Measurements from ENCODE around the gene CDH4.

CDH4 gene

DNA sequence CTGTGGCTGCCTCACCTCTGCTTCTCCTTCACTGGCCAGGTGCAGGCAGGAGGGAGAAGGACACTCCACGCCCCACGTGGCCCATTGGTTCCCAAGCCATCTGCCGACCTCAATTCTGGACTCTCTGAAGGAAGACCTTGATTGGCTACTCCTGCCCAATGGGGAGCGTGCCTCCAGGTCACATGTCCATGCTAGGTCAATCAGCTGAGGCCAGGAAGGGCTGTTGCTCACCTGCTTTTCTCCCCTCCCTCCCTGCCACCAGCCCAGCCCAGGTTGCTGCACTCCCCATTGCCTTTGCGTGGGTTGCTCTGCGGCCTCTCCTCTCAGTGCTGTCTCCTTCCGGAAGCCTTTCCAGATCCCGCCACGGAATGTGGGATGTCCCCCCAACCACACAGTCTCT, 21.9 kb upstream of the CDH4 start:
- Histone ChIP-seq H3K4me1 (ENCODE audit: control insufficient read depth, insufficient read depth, low read length) (peaks cover 3% of the 10 kb centered on the region), H3K36me3 (ENCODE audit: insufficient read depth, low read length) (no peaks in the 10 kb centered on the region), H3K4me3 (ENCODE audit: low read length) (no peak overlapping the region)

DNA sequence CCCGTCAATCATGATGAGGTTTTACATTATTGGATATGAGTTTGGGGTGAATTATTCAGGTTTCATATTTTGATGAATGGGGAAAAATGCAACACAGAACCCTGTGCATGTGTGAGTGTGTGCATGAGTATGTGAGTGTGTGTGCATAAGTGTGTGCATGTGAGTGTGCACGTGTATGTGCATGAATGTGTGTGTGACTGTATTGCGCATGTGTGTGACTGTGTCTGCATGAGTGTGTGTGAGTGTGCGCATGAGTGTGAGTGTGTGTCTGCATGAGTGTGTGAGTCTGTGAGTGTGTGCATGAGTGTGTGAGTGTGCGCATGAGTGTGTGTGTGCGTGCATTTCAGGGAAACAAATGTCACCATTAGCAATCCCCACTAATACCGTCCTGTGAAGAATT, 18.5 kb upstream of the CDH4 start:
- Histone ChIP-seq H3K9me3 (replicated peaks; ENCODE audit: low read length) (no peaks in the 10 kb centered on the region), H3K36me3 (ENCODE audit: insufficient read depth, low read length) (no peaks in the 10 kb centered on the region), H3K9ac (ENCODE audit: low read depth, low read length) (no peak overlapping the region), H3K27me3 (ENCODE audit: control insufficient read depth, insufficient read depth, low read length) (peaks cover 42% of the 10 kb centered on the region), H3K4me2 (ENCODE audit: low read length) (no peak overlapping the region), H3K4me3 (ENCODE audit: low read length) (no peak overlapping the region), H3K4me1 (ENCODE audit: control insufficient read depth, insufficient read depth, low read length) (peaks cover 3% of the 10 kb centered on the region)

More for the DNA sequence above, 21.9 kb upstream of the CDH4 start:
- no peak overlapping the region for H3K9ac ChIP-seq (ENCODE audit: low read depth, low read length)
- peaks cover 11% of the 10 kb centered on the region for H3K27me3 ChIP-seq (ENCODE audit: control insufficient read depth, insufficient read depth, low read length)
- no peaks in the 10 kb centered on the region for H3K9me3 ChIP-seq (replicated peaks; ENCODE audit: low read length)
- no peak overlapping the region for H3K4me2 ChIP-seq (ENCODE audit: low read length)

DNA sequence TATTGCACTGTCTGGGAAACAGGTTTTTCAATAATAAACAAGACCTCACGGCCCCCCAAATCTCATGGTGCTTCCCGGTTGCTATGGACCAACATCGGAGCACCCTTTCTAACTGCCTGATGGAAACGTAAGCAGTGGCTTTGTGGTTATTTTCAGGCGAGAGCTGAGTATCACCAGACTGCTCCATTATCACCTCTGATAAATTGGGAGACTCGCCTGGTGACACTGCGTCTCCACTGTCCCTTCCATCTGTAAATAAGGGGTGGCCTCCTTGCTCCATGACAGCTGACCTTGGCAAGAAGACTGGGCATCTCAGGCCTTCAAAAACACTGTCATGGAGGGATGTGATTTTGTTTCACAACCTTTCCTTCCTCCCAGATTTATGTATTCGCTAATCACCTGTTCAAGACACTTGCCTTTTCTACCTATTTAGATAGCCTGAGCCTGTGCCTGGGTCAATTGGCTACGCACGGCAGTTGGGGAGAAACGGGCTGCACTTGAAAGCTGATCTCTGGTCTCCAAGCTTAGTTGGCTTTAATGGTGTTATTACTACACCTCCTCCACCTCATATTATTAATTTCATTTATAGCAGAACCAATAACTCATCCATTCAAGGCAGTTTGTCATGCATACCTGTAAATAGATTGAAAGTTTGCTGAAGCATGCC, 17.7 kb upstream of the CDH4 start:
- Histone ChIP-seq H3K4me1 (ENCODE audit: control insufficient read depth, insufficient read depth, low read length) (no peaks in the 10 kb centered on the region), H3K4me3 (ENCODE audit: low read length) (no peak overlapping the region), H3K9ac (ENCODE audit: low read depth, low read length) (no peak overlapping the region), H3K9me3 (replicated peaks; ENCODE audit: low read length) (no peaks in the 10 kb centered on the region), H3K4me2 (ENCODE audit: low read length) (no peak overlapping the region), H3K27me3 (ENCODE audit: control insufficient read depth, insufficient read depth, low read length) (peaks cover 49% of the 10 kb centered on the region), H3K36me3 (ENCODE audit: insufficient read depth, low read length) (no peaks in the 10 kb centered on the region)

DNA sequence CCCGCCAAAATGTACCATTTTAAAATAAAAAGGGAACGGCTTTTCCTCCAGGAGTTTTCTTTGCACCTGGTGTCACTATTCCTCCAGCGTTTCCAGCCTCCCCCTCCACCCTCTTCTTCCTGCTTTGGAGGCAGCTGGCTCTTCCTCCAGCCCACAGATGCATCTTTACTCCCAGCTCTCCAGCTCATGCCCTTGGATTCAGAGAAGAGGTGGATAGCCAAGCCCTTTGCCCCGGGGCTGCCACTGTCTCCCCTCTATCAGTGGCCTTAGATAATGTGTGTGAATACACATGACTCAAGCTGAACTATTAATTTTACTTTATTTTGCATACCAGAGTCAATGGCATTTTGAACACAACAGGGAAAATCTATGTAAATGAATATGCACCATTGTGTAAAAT, 15.3 kb upstream of the CDH4 start:
- H3K36me3 ChIP-seq (ENCODE audit: insufficient read depth, low read length), result no peaks in the 10 kb centered on the region
- H3K4me3 ChIP-seq (ENCODE audit: low read length), result no peak overlapping the region
- no peaks in the 10 kb centered on the region for H3K4me1 ChIP-seq (ENCODE audit: control insufficient read depth, insufficient read depth, low read length)
- peaks cover 18% of the 10 kb centered on the region for H3K9me3 ChIP-seq (replicated peaks; ENCODE audit: low read length)
- H3K4me2 ChIP-seq (ENCODE audit: low read length), result no peak overlapping the region
- no peak overlapping the region for H3K9ac ChIP-seq (ENCODE audit: low read depth, low read length)
- peaks cover 71% of the 10 kb centered on the region for H3K27me3 ChIP-seq (ENCODE audit: control insufficient read depth, insufficient read depth, low read length)

DNA sequence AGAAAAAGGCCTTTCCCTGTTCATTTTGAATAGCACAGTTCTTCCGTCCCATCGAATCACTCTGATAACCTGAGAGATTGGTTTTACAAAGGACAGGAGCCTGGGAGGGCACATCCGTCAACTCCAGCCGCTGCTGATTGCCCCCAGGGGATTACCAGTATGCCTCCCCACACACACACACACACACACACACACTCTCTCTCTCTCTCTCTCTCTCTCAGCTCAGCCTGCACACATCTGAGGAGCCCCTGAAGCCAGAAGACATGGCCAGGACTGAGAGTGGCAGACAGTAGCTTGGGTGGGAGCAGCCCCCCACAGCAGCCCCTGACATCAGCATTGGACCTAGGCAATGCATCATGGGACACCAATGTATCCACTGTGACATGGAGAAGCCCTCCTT, 13.2 kb upstream of the CDH4 start:
- peaks cover 78% of the 10 kb centered on the region for H3K27me3 ChIP-seq (ENCODE audit: control insufficient read depth, insufficient read depth, low read length)
- H3K4me3 ChIP-seq (ENCODE audit: low read length), result no peak overlapping the region
- H3K4me1 ChIP-seq (ENCODE audit: control insufficient read depth, insufficient read depth, low read length), result no peaks in the 10 kb centered on the region
- no peaks in the 10 kb centered on the region for H3K36me3 ChIP-seq (ENCODE audit: insufficient read depth, low read length)
- no peak overlapping the region for H3K9ac ChIP-seq (ENCODE audit: low read depth, low read length)
- no peak overlapping the region for H3K4me2 ChIP-seq (ENCODE audit: low read length)
- H3K9me3 ChIP-seq (replicated peaks; ENCODE audit: low read length), result peaks cover 18% of the 10 kb centered on the region

DNA sequence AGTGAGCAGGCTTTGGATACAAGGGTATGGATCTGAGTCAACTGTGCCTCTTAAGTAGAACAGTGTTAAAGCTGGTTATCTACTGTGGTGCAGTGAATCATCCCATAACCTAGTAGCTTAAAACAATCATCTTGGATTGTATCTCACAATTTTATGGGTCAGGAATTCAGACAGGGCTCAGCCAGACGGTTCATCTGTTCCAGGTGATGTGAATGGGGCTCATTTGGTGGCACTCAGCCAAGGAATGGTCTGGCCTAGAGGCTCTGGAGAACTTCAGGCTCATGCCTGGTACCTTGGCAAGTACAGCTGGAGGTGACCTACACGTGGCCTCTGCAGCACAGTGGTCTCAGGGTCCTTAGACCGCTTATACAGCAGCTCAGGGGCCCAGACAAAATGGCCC, 11.2 kb upstream of the CDH4 start:
- Histone ChIP-seq H3K9ac (ENCODE audit: low read depth, low read length) (no peak overlapping the region), H3K4me2 (ENCODE audit: low read length) (no peak overlapping the region), H3K4me3 (ENCODE audit: low read length) (no peak overlapping the region), H3K27me3 (ENCODE audit: control insufficient read depth, insufficient read depth, low read length) (peaks cover 84% of the 10 kb centered on the region), H3K4me1 (ENCODE audit: control insufficient read depth, insufficient read depth, low read length) (no peaks in the 10 kb centered on the region), H3K36me3 (ENCODE audit: insufficient read depth, low read length) (no peaks in the 10 kb centered on the region), H3K9me3 (replicated peaks; ENCODE audit: low read length) (peaks cover 18% of the 10 kb centered on the region)

DNA sequence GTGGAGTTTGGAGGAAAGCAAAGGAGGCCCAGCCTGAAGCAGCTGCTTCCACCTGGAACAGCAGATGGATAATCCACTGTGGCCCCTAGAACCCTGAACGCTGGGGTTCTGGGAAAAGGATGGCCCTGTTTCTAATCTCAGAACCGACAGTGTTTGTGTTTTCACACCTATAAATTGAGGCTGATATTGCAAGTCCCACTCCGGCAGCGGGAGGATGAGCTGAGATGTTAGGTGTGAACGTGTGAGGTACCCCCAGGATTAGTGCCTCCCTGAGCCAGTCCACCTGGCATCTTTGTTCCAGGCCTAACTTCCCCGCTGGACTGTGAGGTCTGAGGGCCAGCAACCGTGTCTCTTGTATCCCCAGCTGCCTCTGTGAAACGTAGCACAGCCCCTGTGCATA, 7.8 kb upstream of the CDH4 start:
- H3K9ac ChIP-seq (ENCODE audit: low read depth, low read length), result no peak overlapping the region
- peaks cover 18% of the 10 kb centered on the region for H3K9me3 ChIP-seq (replicated peaks; ENCODE audit: low read length)
- H3K36me3 ChIP-seq (ENCODE audit: insufficient read depth, low read length), result no peaks in the 10 kb centered on the region
- H3K4me2 ChIP-seq (ENCODE audit: low read length), result no peak overlapping the region
- H3K27me3 ChIP-seq (ENCODE audit: control insufficient read depth, insufficient read depth, low read length), result peaks cover 73% of the 10 kb centered on the region
- H3K4me3 ChIP-seq (ENCODE audit: low read length), result no peak overlapping the region
- H3K4me1 ChIP-seq (ENCODE audit: control insufficient read depth, insufficient read depth, low read length), result no peaks in the 10 kb centered on the region

DNA sequence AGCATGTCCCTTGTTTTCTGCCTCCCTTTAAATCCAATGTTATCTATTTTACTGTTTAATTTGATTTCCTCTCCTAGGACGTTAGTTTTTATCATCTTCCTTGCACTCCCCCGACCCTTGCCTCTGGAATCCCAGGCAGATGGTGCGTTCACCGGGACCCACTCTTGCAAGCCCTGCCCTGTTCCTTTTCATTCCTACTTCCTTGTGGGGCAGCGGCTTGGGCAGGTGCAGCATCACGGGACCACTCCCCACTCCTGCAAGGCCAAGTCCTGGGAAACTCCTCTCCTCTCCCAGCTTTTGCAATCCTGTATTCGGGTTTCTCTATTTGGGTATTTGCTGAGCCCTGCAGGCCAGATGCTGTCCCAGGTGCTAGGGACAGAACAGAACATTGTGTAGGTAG, 5.8 kb upstream of the CDH4 start:
- H3K9me3 ChIP-seq (replicated peaks; ENCODE audit: low read length), result peaks cover 3% of the 10 kb centered on the region
- H3K4me3 ChIP-seq (ENCODE audit: low read length), result no peak overlapping the region
- H3K27me3 ChIP-seq (ENCODE audit: control insufficient read depth, insufficient read depth, low read length), result peaks cover 56% of the 10 kb centered on the region
- no peaks in the 10 kb centered on the region for H3K4me1 ChIP-seq (ENCODE audit: control insufficient read depth, insufficient read depth, low read length)
- H3K36me3 ChIP-seq (ENCODE audit: insufficient read depth, low read length), result no peaks in the 10 kb centered on the region
- H3K4me2 ChIP-seq (ENCODE audit: low read length), result no peak overlapping the region
- no peak overlapping the region for H3K9ac ChIP-seq (ENCODE audit: low read depth, low read length)

DNA sequence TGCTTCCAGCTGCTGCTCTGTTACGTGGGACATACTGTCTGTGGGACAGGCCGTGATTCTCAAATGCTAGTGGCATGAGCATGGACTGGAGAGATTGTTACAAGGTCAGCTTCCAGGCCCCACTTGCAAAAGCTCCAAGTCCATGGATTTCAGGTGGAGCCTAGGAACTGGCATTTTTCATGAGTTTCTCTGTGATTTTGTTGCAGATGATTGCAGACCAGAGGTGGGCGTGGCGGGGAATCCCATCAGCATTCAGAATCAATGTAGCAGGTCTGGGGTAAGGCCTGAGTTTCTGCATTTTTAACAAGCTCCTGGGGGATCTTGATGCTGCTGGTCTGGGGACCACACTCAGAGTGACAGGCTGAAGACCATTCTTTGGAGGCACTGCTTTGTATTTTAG, 2.4 kb upstream of the CDH4 start:
- Histone ChIP-seq H3K4me2 (ENCODE audit: low read length) (no peak overlapping the region), H3K9me3 (replicated peaks; ENCODE audit: low read length) (no peaks in the 10 kb centered on the region), H3K27me3 (ENCODE audit: control insufficient read depth, insufficient read depth, low read length) (peaks cover 35% of the 10 kb centered on the region)

DNA sequence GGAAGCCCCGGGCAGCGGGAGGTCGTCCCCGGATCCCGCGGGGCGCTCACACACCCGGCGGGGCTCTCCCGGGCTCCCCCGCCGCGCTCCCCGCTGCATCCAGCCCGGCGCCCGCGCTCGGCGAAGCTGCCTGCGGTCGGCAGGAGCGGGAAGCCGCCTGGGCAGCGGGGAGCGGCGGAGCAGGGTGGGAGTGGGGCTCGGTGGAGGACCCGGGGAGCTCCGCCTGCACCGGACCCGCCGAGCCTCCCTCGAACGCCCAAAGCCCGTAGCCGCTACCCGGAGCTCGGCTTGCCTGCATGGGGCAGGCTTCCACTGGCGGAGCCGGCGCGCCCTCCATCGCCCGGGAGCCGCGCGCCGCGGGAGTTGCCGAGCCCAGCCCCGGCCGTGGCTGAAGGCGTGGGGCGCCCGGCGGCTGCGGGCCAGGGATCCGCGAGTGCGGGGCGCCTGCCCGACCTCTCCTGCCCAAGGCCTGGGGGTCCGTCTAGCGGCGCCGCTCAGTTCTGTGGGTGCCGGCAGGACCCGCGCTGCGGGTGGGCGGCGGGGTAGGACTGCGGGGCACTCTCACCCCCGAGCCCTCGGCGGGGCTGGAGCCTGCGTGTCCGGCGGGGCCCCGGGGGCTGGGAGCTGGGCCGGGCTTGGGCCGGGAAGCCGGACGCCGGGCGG, 671 bp downstream of the CDH4 start:
- Histone ChIP-seq H3K9ac (ENCODE audit: low read depth, low read length) (peak overlapping the region; percentile 91), H3K4me3 (ENCODE audit: low read length) (peak overlapping the region; percentile 83)

More for the DNA sequence above, 2.4 kb upstream of the CDH4 start:
- H3K36me3 ChIP-seq (ENCODE audit: insufficient read depth, low read length), result peaks cover 6% of the 10 kb centered on the region
- no peak overlapping the region for H3K4me3 ChIP-seq (ENCODE audit: low read length)
- H3K4me1 ChIP-seq (ENCODE audit: control insufficient read depth, insufficient read depth, low read length), result peaks cover 12% of the 10 kb centered on the region
- H3K9ac ChIP-seq (ENCODE audit: low read depth, low read length), result no peak overlapping the region

DNA sequence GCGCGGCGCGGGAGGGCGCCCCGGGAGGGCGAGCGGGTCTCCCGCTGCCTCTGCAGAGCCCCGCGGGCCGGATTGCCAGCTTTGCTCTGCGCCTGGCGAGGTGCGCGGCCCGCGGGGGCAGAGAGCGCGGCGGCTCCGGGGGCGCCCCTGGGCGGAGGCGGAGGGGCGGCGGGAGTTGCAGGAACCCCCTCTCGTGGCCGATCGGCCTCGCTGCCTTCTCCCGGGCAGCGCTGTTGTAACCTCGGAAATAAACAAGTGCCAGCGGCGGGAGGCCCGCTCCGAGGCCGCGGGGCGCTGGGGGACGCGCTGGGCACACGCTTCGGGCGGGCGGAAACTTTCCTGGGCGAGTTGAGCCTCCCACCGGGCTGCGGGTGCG, 1.2 kb downstream of the CDH4 start:
- peak overlapping the region; percentile 99 for H3K4me2 ChIP-seq (ENCODE audit: low read length)
- H3K4me1 ChIP-seq (ENCODE audit: control insufficient read depth, insufficient read depth, low read length), result peaks cover 27% of the 10 kb centered on the region
- H3K9ac ChIP-seq (ENCODE audit: low read depth, low read length), result peak overlapping the region; percentile 91
- peaks cover 9% of the 10 kb centered on the region for H3K27me3 ChIP-seq (ENCODE audit: control insufficient read depth, insufficient read depth, low read length)
- H3K4me3 ChIP-seq (ENCODE audit: low read length), result peak overlapping the region; percentile 83
- peaks cover 33% of the 10 kb centered on the region for H3K36me3 ChIP-seq (ENCODE audit: insufficient read depth, low read length)
- H3K9me3 ChIP-seq (replicated peaks; ENCODE audit: low read length), result no peaks in the 10 kb centered on the region

More for the DNA sequence above, 671 bp downstream of the CDH4 start:
- H3K4me2 ChIP-seq (ENCODE audit: low read length), result peak overlapping the region; percentile 99
- no peaks in the 10 kb centered on the region for H3K9me3 ChIP-seq (replicated peaks; ENCODE audit: low read length)
- H3K27me3 ChIP-seq (ENCODE audit: control insufficient read depth, insufficient read depth, low read length), result peaks cover 10% of the 10 kb centered on the region
- H3K36me3 ChIP-seq (ENCODE audit: insufficient read depth, low read length), result peaks cover 32% of the 10 kb centered on the region
- peaks cover 27% of the 10 kb centered on the region for H3K4me1 ChIP-seq (ENCODE audit: control insufficient read depth, insufficient read depth, low read length)
